C4-2B (cell line): ENCODE measurements around the gene CDR2L.

Experiments
- ZFX ChIP-seq: fragments of 450-650 bp; IDR thresholded peaks from 2 replicates; pipeline ENCODE4 v1.6.1; 2017
- TF ChIP-seq, protein P1 (sequence below): fragments of 450-650 bp; conservative IDR thresholded peaks from 2 replicates; pipeline ENCODE4 v1.5.1; 2017; ENCODE audit warnings: mild to moderate bottlenecking

DNA sequence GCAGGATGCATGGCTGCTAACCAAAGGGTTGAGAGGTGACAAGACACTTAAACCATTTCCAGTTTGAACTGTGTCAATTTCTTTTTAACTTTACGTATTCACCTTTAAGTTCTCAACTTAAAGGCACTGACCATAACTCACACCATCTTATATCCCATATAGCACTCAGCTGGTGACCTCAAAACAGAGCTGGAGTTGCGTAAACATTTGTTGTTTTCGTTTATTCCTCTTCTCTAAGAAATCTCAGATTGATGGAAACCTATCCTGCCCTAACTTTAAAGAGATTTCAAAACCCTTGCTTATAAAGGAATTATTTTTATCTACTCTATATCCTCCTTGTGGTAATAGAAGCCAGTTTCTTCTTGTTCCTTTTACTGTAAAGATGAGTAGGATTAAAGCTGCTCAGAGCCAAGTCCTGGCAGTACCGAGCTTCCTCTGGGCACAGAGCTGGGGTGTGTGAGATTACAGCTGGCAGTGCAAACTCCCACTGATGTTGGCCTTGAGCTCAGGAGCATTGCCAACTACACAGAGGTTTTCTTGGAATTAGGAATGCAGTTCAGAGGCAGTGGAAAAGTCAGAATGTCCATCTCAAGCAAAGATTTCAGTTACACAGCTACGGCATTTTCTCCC, 60.9 kb downstream of the CDR2L start:
- TF ChIP-seq, protein P1, sequence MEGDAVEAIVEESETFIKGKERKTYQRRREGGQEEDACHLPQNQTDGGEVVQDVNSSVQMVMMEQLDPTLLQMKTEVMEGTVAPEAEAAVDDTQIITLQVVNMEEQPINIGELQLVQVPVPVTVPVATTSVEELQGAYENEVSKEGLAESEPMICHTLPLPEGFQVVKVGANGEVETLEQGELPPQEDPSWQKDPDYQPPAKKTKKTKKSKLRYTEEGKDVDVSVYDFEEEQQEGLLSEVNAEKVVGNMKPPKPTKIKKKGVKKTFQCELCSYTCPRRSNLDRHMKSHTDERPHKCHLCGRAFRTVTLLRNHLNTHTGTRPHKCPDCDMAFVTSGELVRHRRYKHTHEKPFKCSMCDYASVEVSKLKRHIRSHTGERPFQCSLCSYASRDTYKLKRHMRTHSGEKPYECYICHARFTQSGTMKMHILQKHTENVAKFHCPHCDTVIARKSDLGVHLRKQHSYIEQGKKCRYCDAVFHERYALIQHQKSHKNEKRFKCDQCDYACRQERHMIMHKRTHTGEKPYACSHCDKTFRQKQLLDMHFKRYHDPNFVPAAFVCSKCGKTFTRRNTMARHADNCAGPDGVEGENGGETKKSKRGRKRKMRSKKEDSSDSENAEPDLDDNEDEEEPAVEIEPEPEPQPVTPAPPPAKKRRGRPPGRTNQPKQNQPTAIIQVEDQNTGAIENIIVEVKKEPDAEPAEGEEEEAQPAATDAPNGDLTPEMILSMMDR: no peak
- TF ChIP-seq ZFX: no peak
